K562 (cell line): ENCODE data around the gene PCK2. TPM values are rescaled to one million over a fixed set of nuclear protein-coding genes. Genes with fewer than 3 reads are reported as not detected.
"Not testable (repeated sequence)": the region's sequence is repeated elsewhere in the genome, so short reads cannot be mapped to it uniquely, and the experiment has no call there.

ENCODE experiments used
- ATAC-seq: fragments of 200-7000 bp; cut with Tn5 transposase; 3 replicates; pipeline ENCODE4 v1.9.1; 2020; ENCODE audit warnings: moderate library complexity
- BruUV-seq: library from RNA; stranded (reverse); fragments of 400-500 nt; replicated peaks from 2 replicates; lab custom pipeline; 2021; lab: Mats Ljungman, UMichigan
- CTCF ChIA-PET: fragments of 300-600 bp; formaldehyde crosslinking; extraction: SDS; loops from one replicate; lab custom pipeline; 2021; ENCODE audit warnings: low intra/inter-chr PET ratio; lab: Yijun Ruan, JAX
- POLR2A ChIA-PET: fragments of 300-600, 350-650 bp; sonication (Branson Sonifier 250); formaldehyde crosslinking; extraction: SDS; loops from one replicate; lab custom pipeline; 2021; ENCODE audit warnings: antibody characterized with exemption, inconsistent platforms; lab: Yijun Ruan, JAX
- DNase-seq, 4 experiments: peaks; one replicate each; pipeline versions ENCODE4 v3.0.0 to v3.0.0-alpha.2; 2011 to 2018; ENCODE audit warnings: low spot score in 3 of 4, mixed read lengths in 3 of 4; ENCODE audit errors: extremely low read depth in 1 of 4
- FAIRE-seq: peaks from 2 replicates; lab custom pipeline; 2011; peaks lifted over from hg19 to GRCh38; lab: Jason Lieb, UNC
- H2AFZ ChIP-seq: 2 replicates; pipeline ENCODE4 v1.6.0; 2011; ENCODE audit warnings: low read depth, low read length, control low read depth, inconsistent platforms
- H3K27ac ChIP-seq: fragments of 200-600 bp; 3 replicates; pipeline ENCODE4 v1.8.0; 2011; ENCODE audit warnings: low read depth, mild to moderate bottlenecking, control low read depth, inconsistent platforms, low read length, moderate library complexity, mixed read lengths; ENCODE audit errors: extremely low read depth
- H3K27me3 ChIP-seq, 2 experiments: fragments of 300-600 bp in 1 of 2; 2 replicates in 1 of 2; 3 replicates in 1 of 2; pipeline versions ENCODE4 v1.6.0 to v1.8.0; 2011; ENCODE audit warnings: inconsistent platforms in 2 of 2, low read length in 2 of 2, mild to moderate bottlenecking in 1 of 2, mixed read lengths in 1 of 2, moderate library complexity in 1 of 2; ENCODE audit not compliant: control insufficient read depth in 2 of 2, insufficient read depth in 2 of 2
- H3K36me3 ChIP-seq: fragments of 300-600 bp; 3 replicates; pipeline ENCODE4 v1.8.0; 2011; ENCODE audit warnings: mild to moderate bottlenecking, low read length, inconsistent platforms; ENCODE audit not compliant: control insufficient read depth, insufficient read depth
- H3K4me1 ChIP-seq, 2 experiments: fragments of 200-600 bp in 1 of 2; replicated peaks in 1 of 2; 2 replicates in 1 of 2; 3 replicates in 1 of 2; pipeline versions ENCODE4 v1.5.1 to v1.8.0; 2011; ENCODE audit warnings: inconsistent platforms in 2 of 2, low read length in 2 of 2, mild to moderate bottlenecking in 1 of 2, mixed read lengths in 1 of 2, moderate library complexity in 1 of 2; ENCODE audit not compliant: control insufficient read depth in 2 of 2, insufficient read depth in 2 of 2
- H3K4me2 ChIP-seq: 2 replicates; pipeline ENCODE4 v1.6.1; 2011; ENCODE audit warnings: low read length, control low read depth, inconsistent platforms, mixed read lengths; ENCODE audit not compliant: insufficient read depth
- H3K4me3 ChIP-seq: fragments of 200-600 bp; sonication (generic), shearing (Covaris generic); 2 replicates; pipeline ENCODE4 v1.5.1; 2016; ENCODE audit warnings: control low read depth, inconsistent platforms
- H3K79me2 ChIP-seq: fragments of 200-600 bp; 3 replicates; pipeline ENCODE4 v1.8.0; 2011; ENCODE audit warnings: low read length, inconsistent platforms; ENCODE audit not compliant: control insufficient read depth, insufficient read depth
- H3K9ac ChIP-seq, 2 experiments: 2 replicates each; pipeline versions ENCODE4 v1.6.0 to v1.6.1; 2011; ENCODE audit warnings: low read depth in 2 of 2, low read length in 2 of 2, control low read depth in 1 of 2, inconsistent platforms in 1 of 2, mild to moderate bottlenecking in 1 of 2, mixed read lengths in 1 of 2; ENCODE audit not compliant: insufficient read depth in 1 of 2
- H3K9me1 ChIP-seq: one replicate; pipeline ENCODE4 v1.6.0; 2011; ENCODE audit warnings: inconsistent platforms, mild to moderate bottlenecking, low read length, moderate library complexity; ENCODE audit not compliant: control insufficient read depth, insufficient read depth
- H3K9me3 ChIP-seq: replicated peaks from 2 replicates; pipeline ENCODE4 v1.5.1; 2011; ENCODE audit warnings: low read depth, low read length, inconsistent platforms; ENCODE audit not compliant: control insufficient read depth, insufficient read depth
- H4K20me1 ChIP-seq: replicated peaks from 2 replicates; pipeline ENCODE4 v1.6.1; 2011; ENCODE audit warnings: low read length, inconsistent platforms, mixed read lengths; ENCODE audit not compliant: control insufficient read depth, insufficient read depth
- POLR2G ChIP-seq: fragments of 200-400 bp; formaldehyde crosslinking; IDR thresholded peaks from 2 replicates; pipeline ENCODE4 v1.6.1; 2017; ENCODE audit warnings: low read depth, mild to moderate bottlenecking, antibody characterized with exemption, low read length, moderate library complexity
- RBM22 ChIP-seq: fragments of 200-400 bp; formaldehyde crosslinking; IDR thresholded peaks from 2 replicates; pipeline ENCODE4 v1.6.1; 2018; ENCODE audit warnings: low read length, low read depth; ENCODE audit not compliant: poor library complexity, severe bottlenecking
- ZNF76 ChIP-seq: fragments of 250-450 bp; sonication (Bioruptor Pico); IDR thresholded peaks from 2 replicates; pipeline ENCODE4 v1.4.0; 2020; ENCODE audit warnings: mild to moderate bottlenecking, moderate library complexity, borderline replicate concordance
- WGBS: fragments of 100-300 bp; shearing (Covaris generic); methylation state at CpG from one replicate; pipeline ENCODE4 v1.1.6; 2016; ENCODE audit warnings: low coverage, mixed read lengths; ENCODE audit not compliant: insufficient coverage; ENCODE audit errors: missing lambda C conversion rate; 5-methylcytosine and 5-hydroxymethylcytosine counted together
- in situ Hi-C: fragments of 300-500 bp; cut with MboI; formaldehyde crosslinking; loops from 4 replicates; pipeline ENCODE4 v1.15.0; 2018; ENCODE audit warnings: inconsistent platforms, mixed read lengths
- intact Hi-C: fragments of 100-400 bp; cut with micrococcal nuclease; formaldehyde crosslinking; loops from 2 replicates; pipeline ENCODE4 v1.14.2; 2022
- polyA plus RNA-seq, 8 experiments: library from polyadenylated mRNA; depleted of rRNA in 4 of 8; stranded (reverse) in 5 of 8; unstranded in 3 of 8; fragments of >200 nt; fragmentation: Nextera tagmentation in 2 of 8; fragmentation: Illumina TruSeq in 1 of 8; extraction: Ambion mirVana in 2 of 8; extraction: Trizol in 1 of 8; gene quantifications; 2 replicates each; pipeline versions ENCODE4 v1.2.1 to v1.2.3, GENCODE V29; 2011 to 2014; ENCODE audit warnings: inconsistent platforms in 1 of 8, missing spikeins in 1 of 8
- total RNA-seq, 7 experiments: library from RNA; depleted of rRNA in 6 of 7; stranded (reverse); fragments of >200 nt in 6 of 7; fragmentation: Illumina TruSeq in 2 of 7; extraction: Trizol in 2 of 7; gene quantifications; 2 replicates each; pipeline versions ENCODE4 v1.2.1 to v1.2.3, GENCODE V29; 2011 to 2021; ENCODE audit warnings: low replicate concordance in 1 of 7

The PCK2 gene
- total and polyA plus RNA-seq, 9 of the 15 experiments (the other 6 are each of a cell fraction or from before 2014, with no cell fraction given) = 3.3 to 60.9 (median 30.4) TPM

DNA sequence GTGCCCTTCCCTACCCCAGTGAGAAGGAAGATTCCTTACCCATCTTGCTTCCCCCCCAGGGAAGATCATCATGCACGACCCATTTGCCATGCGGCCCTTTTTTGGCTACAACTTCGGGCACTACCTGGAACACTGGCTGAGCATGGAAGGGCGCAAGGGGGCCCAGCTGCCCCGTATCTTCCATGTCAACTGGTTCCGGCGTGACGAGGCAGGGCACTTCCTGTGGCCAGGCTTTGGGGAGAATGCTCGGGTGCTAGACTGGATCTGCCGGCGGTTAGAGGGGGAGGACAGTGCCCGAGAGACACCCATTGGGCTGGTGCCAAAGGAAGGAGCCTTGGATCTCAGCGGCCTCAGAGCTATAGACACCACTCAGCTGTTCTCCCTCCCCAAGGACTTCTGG lies 9.3 kb downstream of the PCK2 start:
- no TSS peak for BruUV-seq
- Histone ChIP-seq H3K4me2 (no peak overlapping the region), H3K79me2 (no peaks in the 10 kb centered on the region), H3K9me3 (no peaks in the 10 kb centered on the region; the same call in 1 of the 2 replicates), H3K4me3 (no peak overlapping the region), H3K27ac (no peak overlapping the region), H3K9ac (no peak overlapping the region), H3K4me1 (no peaks in the 10 kb centered on the region; a peak in 1 of 5 replicates), H3K9me1 (no peaks in the 10 kb centered on the region), H2AFZ (no peak overlapping the region), H3K36me3 (peaks cover 45% of the 10 kb centered on the region; the same call in 2 of the 3 replicates), H4K20me1 (no peaks in the 10 kb centered on the region), H3K27me3 (no peaks in the 10 kb centered on the region)
- ChIA-PET CTCF (interaction anchor here (0.5 kb wide), 1 partner anchor 144 kb away, joined by 4 read pairs; no protein-coding TSS in a partner anchor), POLR2A (interaction anchor here (1.0 to 2.4 kb wide), 3 partner anchors 9 to 29 kb away, joined by 4 to 13 read pairs (median 13); partner anchors contain the start of genes DCAF11, NRL and PCK2)
- 98% methylated on average over 6 of the region's 13 CpGs for WGBS
- DNase-seq (no peak), ATAC-seq (no peak), FAIRE-seq (no peak)
- in situ Hi-C loops (no loop called here), intact Hi-C loops (no loop called here)
- TF ChIP-seq ZNF76 (CRISPR knock-in tag) (no peak), RBM22 (peak; percentile 34), POLR2G (peak; percentile 75)

DNA sequence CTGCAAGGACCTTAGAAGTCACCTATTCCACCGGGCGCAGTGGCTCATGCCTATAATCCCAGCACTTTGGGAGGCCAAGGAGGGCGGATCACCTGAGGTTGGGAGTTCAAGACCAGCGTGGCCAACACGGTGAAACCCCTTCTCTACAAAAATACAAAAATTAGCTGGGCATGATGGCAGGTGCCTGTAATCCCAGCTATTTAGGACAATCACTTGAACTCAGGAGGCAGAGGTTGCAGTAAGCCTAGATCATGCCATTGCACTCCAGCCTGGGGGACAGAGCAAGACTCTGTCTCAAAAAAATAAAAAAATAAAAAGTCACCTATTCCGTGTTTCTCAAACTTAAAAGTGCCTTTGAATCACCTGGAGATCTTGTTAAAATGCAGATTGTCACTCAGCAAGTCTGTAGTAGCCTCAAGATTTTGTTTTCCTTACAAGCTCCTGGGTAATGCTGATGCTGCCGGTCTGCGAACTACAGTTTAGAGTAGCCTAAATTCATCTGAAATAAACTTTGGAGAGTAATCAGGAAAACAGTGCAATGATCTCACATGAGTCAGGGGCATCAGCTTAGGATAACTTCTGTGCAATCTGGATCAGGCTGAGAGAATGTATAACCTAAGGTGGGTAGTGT lies 11.6 kb downstream of the PCK2 start:
- H3K4me2 ChIP-seq, in situ Hi-C loops: not testable (repeated sequence)
- POLR2A ChIA-PET = interaction anchor here (0.7 to 4.8 kb wide), 3 partner anchors 8 to 15 kb away, joined by 3 to 29 read pairs (median 11); partner anchors contain the start of genes DCAF11, NRL and PCK2

More for the DNA sequence above, 11.6 kb downstream of the PCK2 start:
- H4K20me1 ChIP-seq, H3K4me1 ChIP-seq, BruUV-seq, CTCF ChIA-PET, H3K9me3 ChIP-seq, H3K9me1 ChIP-seq, H3K9ac ChIP-seq, H3K27ac ChIP-seq, FAIRE-seq, DNase-seq, H3K79me2 ChIP-seq, H2AFZ ChIP-seq, H3K27me3 ChIP-seq, ATAC-seq, H3K4me3 ChIP-seq: not testable (repeated sequence)
- 76% methylated on average over 7 of the region's 8 CpGs for WGBS
- intact Hi-C loops = loop anchor here (5.0 kb wide), 1 partner anchor 208 kb away; no protein-coding TSS in a partner anchor
- peaks cover 22% of the 10 kb centered on the region; the same call in 2 of the 3 replicates for H3K36me3 ChIP-seq
